Skeletal muscle tissue (tissue), 4 donors: ENCODE results near the gene PIK3C2G. TPM values are rescaled to one million over a fixed set of nuclear protein-coding genes. Genes with fewer than 3 reads are reported as not detected.

Source experiments
- H3K27ac ChIP-seq: one replicate; pipeline ENCODE4 v1.7.0; 2013; ENCODE audit warnings: mild to moderate bottlenecking, low read depth, low read length, inconsistent platforms
- H3K27me3 ChIP-seq, 3 donors: one replicate each; pipeline ENCODE4 v1.7.0; 2013; ENCODE audit warnings: low read length in 3 of 3; ENCODE audit not compliant: control insufficient read depth in 3 of 3, insufficient read depth in 3 of 3
- H3K36me3 ChIP-seq, 3 donors: one replicate each; pipeline ENCODE4 v1.7.0; 2013; ENCODE audit warnings: low read length in 3 of 3; ENCODE audit not compliant: control insufficient read depth in 3 of 3, insufficient read depth in 3 of 3
- H3K4me1 ChIP-seq, 3 donors: one replicate each; pipeline ENCODE4 v1.7.0; 2013; ENCODE audit warnings: low read length in 3 of 3, mild to moderate bottlenecking in 3 of 3; ENCODE audit not compliant: control insufficient read depth in 3 of 3, insufficient read depth in 3 of 3
- H3K4me3 ChIP-seq, 3 donors: one replicate each; pipeline ENCODE4 v1.7.0; 2013; ENCODE audit warnings: low read length in 3 of 3
- H3K9ac ChIP-seq, 3 donors: one replicate each; pipeline ENCODE4 v1.7.0; 2013; ENCODE audit warnings: low read length in 3 of 3, mild to moderate bottlenecking in 3 of 3, moderate library complexity in 2 of 3, low read depth in 1 of 3
- H3K9me3 ChIP-seq, 3 donors: one replicate each; pipeline ENCODE4 v1.7.0; 2013; ENCODE audit warnings: low read length in 3 of 3; ENCODE audit not compliant: control insufficient read depth in 3 of 3
- total RNA-seq: library from RNA; depleted of rRNA; stranded (reverse); fragments of >200 nt; gene quantifications from one replicate; pipeline ENCODE4 v1.2.3, GENCODE V29; 2014
- donor health status: Osteomylitis.

PIK3C2G gene
- total RNA-seq, 1 donor from 2014 or later = 0.52 TPM

GRCh38 chr12:18327036-18327435 lies 65.7 kb downstream of the PIK3C2G start:
- Histone ChIP-seq H3K4me3 (no peak overlapping the region), H3K27me3 (no peaks in the 10 kb centered on the region), H3K9me3 (no peaks in the 10 kb centered on the region), H3K27ac (no peak overlapping the region), H3K4me1 (no peaks in the 10 kb centered on the region), H3K9ac (no peak overlapping the region), H3K36me3 (no peaks in the 10 kb centered on the region)

DNA sequence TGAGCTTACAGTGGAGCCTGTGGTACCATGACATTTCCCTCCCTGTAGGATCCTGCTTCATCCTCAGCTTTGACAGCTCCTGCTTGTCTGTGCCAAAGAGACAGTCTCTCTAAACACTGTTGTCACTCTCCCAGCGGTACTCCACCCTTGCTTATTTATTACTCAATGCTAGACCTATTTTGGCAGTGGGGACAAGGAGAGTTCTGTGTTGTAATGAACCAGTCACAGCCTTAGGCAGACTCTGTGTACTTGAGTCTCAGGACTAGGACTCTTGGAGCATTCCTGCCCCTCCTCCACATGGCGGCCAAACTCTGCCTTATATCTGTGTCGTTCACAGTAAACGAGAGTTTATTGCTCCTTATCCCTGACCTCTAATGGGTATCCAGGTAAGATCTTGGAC lies 70.9 kb downstream of the PIK3C2G start:
- Histone ChIP-seq H3K4me1 (no peaks in the 10 kb centered on the region), H3K27me3 (no peaks in the 10 kb centered on the region), H3K4me3 (no peak overlapping the region), H3K9me3 (no peaks in the 10 kb centered on the region), H3K9ac (no peak overlapping the region), H3K36me3 (no peaks in the 10 kb centered on the region), H3K27ac (no peak overlapping the region)

- no peaks in the 10 kb centered on the region for H3K36me3 ChIP-seq
These were observed 78.3 kb downstream of the PIK3C2G start for GRCh38 chr12:18339633-18340032.

GRCh38 chr12:18340186-18340585 lies 78.9 kb downstream of the PIK3C2G start:
- Histone ChIP-seq H3K9me3 (no peaks in the 10 kb centered on the region), H3K4me3 (no peak overlapping the region), H3K9ac (no peak overlapping the region), H3K36me3 (no peaks in the 10 kb centered on the region), H3K27me3 (no peaks in the 10 kb centered on the region), H3K4me1 (no peaks in the 10 kb centered on the region), H3K27ac (no peak overlapping the region)

More at GRCh38 chr12:18339633-18340032, 78.3 kb downstream of the PIK3C2G start:
- Histone ChIP-seq H3K4me1 (no peaks in the 10 kb centered on the region), H3K4me3 (no peak overlapping the region), H3K9me3 (no peaks in the 10 kb centered on the region), H3K9ac (no peak overlapping the region), H3K27ac (no peak overlapping the region), H3K27me3 (no peaks in the 10 kb centered on the region)

GRCh38 chr12:18340786-18341185 lies 79.5 kb downstream of the PIK3C2G start:
- H3K4me3 ChIP-seq = no peak overlapping the region
- no peaks in the 10 kb centered on the region for H3K9me3 ChIP-seq
- H3K27ac ChIP-seq = no peak overlapping the region
- H3K9ac ChIP-seq = no peak overlapping the region
- no peaks in the 10 kb centered on the region for H3K4me1 ChIP-seq
- no peaks in the 10 kb centered on the region for H3K27me3 ChIP-seq
- H3K36me3 ChIP-seq = no peaks in the 10 kb centered on the region

DNA sequence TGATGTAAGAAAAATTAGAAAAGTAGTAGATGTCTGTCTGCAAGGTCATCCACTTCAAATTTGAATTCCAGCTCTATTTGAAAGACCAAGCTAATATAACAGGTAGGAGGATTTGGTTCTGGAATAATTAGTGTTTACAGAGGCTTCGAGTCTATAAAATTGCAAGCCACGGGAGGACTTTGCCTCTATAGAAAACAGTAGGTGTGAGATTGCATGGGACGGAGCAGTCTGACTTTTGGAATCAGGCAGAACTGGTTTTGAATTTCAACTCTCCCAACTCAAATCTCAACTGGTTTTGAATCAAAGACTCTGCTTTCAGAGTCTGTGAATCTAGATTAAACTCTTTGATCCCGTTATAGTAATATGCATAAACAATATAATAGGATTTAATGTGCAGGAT lies 82.4 kb downstream of the PIK3C2G start:
- Histone ChIP-seq H3K9me3 (no peaks in the 10 kb centered on the region), H3K4me1 (no peaks in the 10 kb centered on the region), H3K9ac (no peak overlapping the region), H3K4me3 (no peak overlapping the region), H3K36me3 (no peaks in the 10 kb centered on the region), H3K27ac (no peak overlapping the region), H3K27me3 (no peaks in the 10 kb centered on the region)

- Histone ChIP-seq H3K36me3 (no peaks in the 10 kb centered on the region), H3K9me3 (no peaks in the 10 kb centered on the region), H3K9ac (no peak overlapping the region), H3K4me3 (no peak overlapping the region), H3K4me1 (no peaks in the 10 kb centered on the region), H3K27me3 (no peaks in the 10 kb centered on the region), H3K27ac (no peak overlapping the region)
These were observed 83.9 kb downstream of the PIK3C2G start for GRCh38 chr12:18345021-18345735.

- H3K36me3 ChIP-seq = no peaks in the 10 kb centered on the region
- no peaks in the 10 kb centered on the region for H3K27me3 ChIP-seq
- H3K27ac ChIP-seq = no peak overlapping the region
- H3K9me3 ChIP-seq = no peaks in the 10 kb centered on the region
- H3K4me3 ChIP-seq = no peak overlapping the region
- no peaks in the 10 kb centered on the region for H3K4me1 ChIP-seq
- no peak overlapping the region for H3K9ac ChIP-seq
These were observed 91.0 kb downstream of the PIK3C2G start for GRCh38 chr12:18352312-18352711.

DNA sequence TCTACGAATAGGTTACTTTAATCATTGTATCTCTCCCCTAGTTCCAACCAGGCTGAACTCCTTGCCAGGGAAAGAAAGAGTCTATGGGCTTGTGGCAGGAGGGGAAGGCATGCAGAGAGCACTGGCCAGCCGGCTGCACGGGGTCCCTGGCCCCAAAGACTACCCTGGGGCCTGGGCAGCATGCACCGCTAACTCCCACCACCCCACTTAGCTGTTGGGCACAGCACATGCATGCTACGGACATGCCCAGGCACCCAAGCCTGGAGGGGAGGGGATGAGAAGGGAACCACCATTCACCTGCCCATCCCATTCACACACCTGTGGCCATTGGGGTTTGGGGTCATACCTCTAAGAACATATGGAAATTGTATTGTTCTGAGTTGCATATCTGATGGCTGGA lies 94.1 kb downstream of the PIK3C2G start:
- Histone ChIP-seq H3K27ac (no peak overlapping the region), H3K9me3 (no peaks in the 10 kb centered on the region), H3K27me3 (no peaks in the 10 kb centered on the region), H3K4me3 (no peak overlapping the region), H3K9ac (no peak overlapping the region), H3K36me3 (no peaks in the 10 kb centered on the region), H3K4me1 (no peaks in the 10 kb centered on the region)

DNA sequence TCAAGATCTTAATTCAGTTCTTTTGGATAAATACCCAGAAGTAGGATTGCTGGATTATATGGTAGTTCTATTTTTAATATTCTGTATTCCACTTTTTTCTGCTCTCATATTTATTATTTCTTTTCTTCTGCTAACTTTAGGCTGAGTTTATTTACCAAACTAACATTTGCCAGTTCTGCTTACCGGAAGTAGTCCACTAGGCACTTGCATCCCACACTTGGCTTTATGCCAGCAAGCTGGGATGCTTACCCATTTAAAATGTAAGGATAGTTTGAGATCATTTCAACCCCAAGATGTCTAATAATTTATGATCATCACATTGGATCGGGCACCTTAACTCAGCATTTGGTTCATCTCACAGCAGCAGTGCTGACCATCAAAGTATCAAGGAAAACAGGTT lies 96.8 kb downstream of the PIK3C2G start:
- Histone ChIP-seq H3K4me1 (no peaks in the 10 kb centered on the region), H3K27ac (no peak overlapping the region), H3K9ac (no peak overlapping the region), H3K36me3 (no peaks in the 10 kb centered on the region), H3K4me3 (no peak overlapping the region), H3K27me3 (no peaks in the 10 kb centered on the region), H3K9me3 (no peaks in the 10 kb centered on the region)
